AG09319 (cell line): ENCODE measurements around the gene CCDC3.

Experiments
- DNase-seq: peaks from one replicate; pipeline ENCODE4 v3.0.0-alpha.2; 2010; ENCODE audit warnings: low read depth; ENCODE audit errors: extremely low read depth
- TF ChIP-seq, protein P1 (sequence below): IDR thresholded peaks from 2 replicates; pipeline ENCODE4 v1.5.1; 2011; ENCODE audit warnings: low read depth, mild to moderate bottlenecking, inconsistent platforms, low read length, moderate library complexity

CCDC3 gene

GRCh38 chr10:12892924-12893323 is 108.6 kb downstream of the CCDC3 start:
- DNase-seq = no peak
- TF ChIP-seq, protein P1, sequence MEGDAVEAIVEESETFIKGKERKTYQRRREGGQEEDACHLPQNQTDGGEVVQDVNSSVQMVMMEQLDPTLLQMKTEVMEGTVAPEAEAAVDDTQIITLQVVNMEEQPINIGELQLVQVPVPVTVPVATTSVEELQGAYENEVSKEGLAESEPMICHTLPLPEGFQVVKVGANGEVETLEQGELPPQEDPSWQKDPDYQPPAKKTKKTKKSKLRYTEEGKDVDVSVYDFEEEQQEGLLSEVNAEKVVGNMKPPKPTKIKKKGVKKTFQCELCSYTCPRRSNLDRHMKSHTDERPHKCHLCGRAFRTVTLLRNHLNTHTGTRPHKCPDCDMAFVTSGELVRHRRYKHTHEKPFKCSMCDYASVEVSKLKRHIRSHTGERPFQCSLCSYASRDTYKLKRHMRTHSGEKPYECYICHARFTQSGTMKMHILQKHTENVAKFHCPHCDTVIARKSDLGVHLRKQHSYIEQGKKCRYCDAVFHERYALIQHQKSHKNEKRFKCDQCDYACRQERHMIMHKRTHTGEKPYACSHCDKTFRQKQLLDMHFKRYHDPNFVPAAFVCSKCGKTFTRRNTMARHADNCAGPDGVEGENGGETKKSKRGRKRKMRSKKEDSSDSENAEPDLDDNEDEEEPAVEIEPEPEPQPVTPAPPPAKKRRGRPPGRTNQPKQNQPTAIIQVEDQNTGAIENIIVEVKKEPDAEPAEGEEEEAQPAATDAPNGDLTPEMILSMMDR = no peak

- TF ChIP-seq, protein P1 = no peak
- DNase-seq = no peak
These were observed 110.6 kb downstream of the CCDC3 start for GRCh38 chr10:12890958-12891357.

GRCh38 chr10:12888470-12888869 is 113.0 kb downstream of the CCDC3 start:
- no peak for DNase-seq
- TF ChIP-seq, protein P1 = no peak

DNA sequence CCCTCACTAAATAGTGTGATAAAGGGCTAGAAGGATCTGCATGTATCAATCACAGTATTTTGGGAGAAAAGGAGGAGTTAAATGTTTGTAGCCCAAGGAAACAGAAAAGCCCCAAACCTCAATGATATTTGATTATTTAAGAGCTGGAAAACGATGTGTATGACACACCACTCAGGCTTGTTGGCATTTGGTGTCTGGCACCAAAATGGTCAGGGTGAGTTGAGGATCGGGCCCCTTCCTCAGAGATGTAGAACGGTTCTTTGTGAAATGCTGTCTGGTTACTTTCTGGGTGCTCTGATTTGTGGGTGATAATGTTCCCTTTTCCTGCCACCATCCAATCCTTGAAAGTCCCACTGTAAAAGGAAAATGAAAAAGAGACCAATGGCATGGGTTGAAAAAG is 113.7 kb downstream of the CCDC3 start:
- TF ChIP-seq, protein P1 = no peak
- no peak for DNase-seq

DNA sequence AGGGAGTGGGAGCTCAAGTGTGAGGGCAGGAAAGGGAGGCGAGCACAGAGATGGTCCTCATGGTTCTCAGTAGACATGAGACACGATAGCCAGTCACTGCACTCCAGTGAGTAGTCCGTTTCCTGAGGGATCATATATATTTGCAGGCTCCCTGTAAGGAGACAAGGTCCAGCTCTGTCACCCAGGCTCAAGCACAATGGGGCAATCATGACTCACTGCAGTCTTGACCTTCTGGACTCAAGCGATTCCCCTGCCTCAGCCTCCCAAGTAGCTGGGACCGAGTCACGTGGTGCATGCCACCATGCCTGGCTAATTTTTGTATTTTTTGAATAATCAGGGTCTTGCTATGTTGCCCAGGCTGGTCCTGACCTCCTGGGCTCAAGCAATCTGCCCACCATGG is 116.7 kb downstream of the CCDC3 start:
- TF ChIP-seq, protein P1 = no peak
- DNase-seq = no peak

GRCh38 chr10:12880423-12880822 is 121.1 kb downstream of the CCDC3 start:
- DNase-seq = no peak
- TF ChIP-seq, protein P1 = no peak

- TF ChIP-seq, protein P1 = no peak
These were observed 124.4 kb downstream of the CCDC3 start for GRCh38 chr10:12877150-12877549.

GRCh38 chr10:12876266-12876665 is 125.2 kb downstream of the CCDC3 start:
- TF ChIP-seq, protein P1 = no peak
- DNase-seq = no peak

More at GRCh38 chr10:12877150-12877549, 124.4 kb downstream of the CCDC3 start:
- DNase-seq = no peak
